Upper lobe of left lung (tissue), 6 donors: ENCODE data around the gene OPCML. TPM values are rescaled to one million over a fixed set of nuclear protein-coding genes. Genes with fewer than 3 reads are reported as not detected.

Experiments used
- ATAC-seq, 2 donors: fragments of 200-7000 bp; cut with Tn5 transposase; one replicate each; pipeline ENCODE4 v1.9.1; 2022; ENCODE audit warnings: mild to moderate bottlenecking in 2 of 2, moderate library complexity in 2 of 2; ENCODE audit not compliant: low FRiP score in 2 of 2
- DNase-seq, 2 donors: peaks; one replicate each; pipeline ENCODE4 v3.0.0-alpha.2; 2019 to 2020
- H3K27ac ChIP-seq, 4 donors: fragments of 200-600 bp; sonication (generic); one replicate each; pipeline ENCODE4 v1.5.1; 2016 to 2019
- H3K27me3 ChIP-seq, 4 donors: fragments of 200-600 bp; sonication (generic); one replicate each; pipeline ENCODE4 v1.5.1; 2017 to 2019
- H3K36me3 ChIP-seq, 4 donors: fragments of 200-600 bp; sonication (generic); one replicate each; pipeline ENCODE4 v1.5.1; 2016 to 2019
- H3K4me1 ChIP-seq, 4 donors: fragments of 200-600 bp; sonication (generic); one replicate each; pipeline ENCODE4 v1.5.1; 2018 to 2019
- H3K4me3 ChIP-seq, 4 donors: fragments of 200-600 bp; sonication (generic); one replicate each; pipeline ENCODE4 v1.5.1; 2017 to 2019; ENCODE audit warnings: mild to moderate bottlenecking in 2 of 4, moderate library complexity in 1 of 4
- H3K9me3 ChIP-seq, 4 donors: fragments of 200-600 bp; sonication (generic); one replicate each; pipeline ENCODE4 v1.5.1; 2018 to 2019
- CTCF ChIP-seq, 6 experiments: fragments of 450-650 bp in 4 of 6; fragments of 200-600 bp in 2 of 6; sonication (generic) in 2 of 6; IDR thresholded peaks; one replicate each; pipeline ENCODE4 v1.5.1; 2016 to 2019; ENCODE audit warnings: antibody characterized with exemption in 6 of 6
- EP300 ChIP-seq, 4 donors: sonication (generic); formaldehyde crosslinking; IDR thresholded peaks; one replicate each; pipeline ENCODE4 v1.5.1; 2017; ENCODE audit warnings: antibody characterized with exemption in 4 of 4, control low read depth in 2 of 4
- POLR2A ChIP-seq, 4 donors: fragments of 450-650 bp; IDR thresholded peaks; one replicate each; pipeline ENCODE4 v1.5.1; 2016 to 2017; ENCODE audit warnings: antibody characterized with exemption in 4 of 4, mild to moderate bottlenecking in 2 of 4
- POLR2AphosphoS5 ChIP-seq, 2 donors: sonication (generic); formaldehyde crosslinking; IDR thresholded peaks; one replicate each; pipeline ENCODE4 v1.5.1; 2017; ENCODE audit warnings: antibody characterized with exemption in 2 of 2
- WGBS, 2 donors: methylation state at CpG; one replicate each; pipeline ENCODE4 v1.1.5; 2017 to 2018; 5-methylcytosine and 5-hydroxymethylcytosine counted together
- total RNA-seq, 6 donors: library from RNA; depleted of rRNA in 4 of 6; stranded (reverse); fragments of >200 nt in 4 of 6; gene quantifications; one replicate each; pipeline versions ENCODE4 v1.1.0 to v1.2.1, GENCODE V29; 2016 to 2021
- donor health status: DM: no; HTN: no; CAD: no; lungs with moderate emphysema.
- donor health status: DM: no; HTN: yes; CAD: no; lungs with severe emphysema.

OPCML gene
- total RNA-seq, 6 donors from 2014 or later = 0.10 TPM; not detected in 5

- no peaks in the 10 kb centered on the region for H3K27me3 ChIP-seq
- no peak for TF ChIP-seq POLR2AphosphoS5 (IDR thresholded peaks at IDR 0.05)
- TF ChIP-seq POLR2A (IDR thresholded peaks at IDR 0.05) = no peak
- no peak for TF ChIP-seq CTCF (IDR thresholded peaks at IDR 0.05)
- TF ChIP-seq EP300 (IDR thresholded peaks at IDR 0.05) = no peak
Observed at GRCh38 chr11:133046252-133046651, 486.0 kb downstream of the OPCML start.

GRCh38 chr11:133041928-133042882 lies 490.1 kb downstream of the OPCML start:
- Histone ChIP-seq H3K27me3 (no peaks in the 10 kb centered on the region), H3K9me3 (no peaks in the 10 kb centered on the region), H3K27ac (no peak overlapping the region), H3K4me1 (no peaks in the 10 kb centered on the region), H3K36me3 (no peaks in the 10 kb centered on the region), H3K4me3 (no peak overlapping the region)
- 54 to 60% methylated on average over 19 to 29 of the region's 29 CpGs for WGBS, 2 donors
- DNase-seq = no peak
- TF ChIP-seq EP300 (IDR thresholded peaks at IDR 0.05) (no peak), POLR2AphosphoS5 (IDR thresholded peaks at IDR 0.05) (no peak), CTCF (IDR thresholded peaks at IDR 0.05) (no peak), POLR2A (IDR thresholded peaks at IDR 0.05) (no peak)
- ATAC-seq = no peak

More at GRCh38 chr11:133046252-133046651, 486.0 kb downstream of the OPCML start:
- no peaks in the 10 kb centered on the region for H3K9me3 ChIP-seq
- H3K4me1 ChIP-seq = no peaks in the 10 kb centered on the region
- no peak overlapping the region for H3K27ac ChIP-seq
- H3K4me3 ChIP-seq = no peak overlapping the region
- no peak for ATAC-seq
- no peak for DNase-seq
- H3K36me3 ChIP-seq = no peaks in the 10 kb centered on the region
- 65 to 68% methylated on average over 7 of the region's 7 CpGs for WGBS, 2 donors

- Histone ChIP-seq H3K27ac (no peak overlapping the region), H3K4me3 (no peak overlapping the region), H3K36me3 (no peaks in the 10 kb centered on the region), H3K4me1 (no peaks in the 10 kb centered on the region), H3K9me3 (no peaks in the 10 kb centered on the region), H3K27me3 (no peaks in the 10 kb centered on the region)
- no peak for DNase-seq
- no peak for ATAC-seq
- TF ChIP-seq POLR2A (IDR thresholded peaks at IDR 0.05) = no peak
- no peak for TF ChIP-seq POLR2AphosphoS5 (IDR thresholded peaks at IDR 0.05)
- no peak for TF ChIP-seq EP300 (IDR thresholded peaks at IDR 0.05)
- no peak for TF ChIP-seq CTCF (IDR thresholded peaks at IDR 0.05)
- 61 to 78% methylated on average over 4 of the region's 4 CpGs for WGBS, 2 donors
Observed at GRCh38 chr11:133041181-133041580, 491.1 kb downstream of the OPCML start.

- H3K36me3 ChIP-seq = no peaks in the 10 kb centered on the region
- DNase-seq = no peak
- WGBS, 2 donors = 31 to 39% methylated on average over 8 of the region's 8 CpGs
- H3K27ac ChIP-seq = no peak overlapping the region
- no peak overlapping the region for H3K4me3 ChIP-seq
- H3K4me1 ChIP-seq = no peaks in the 10 kb centered on the region
- H3K9me3 ChIP-seq = no peaks in the 10 kb centered on the region
- H3K27me3 ChIP-seq = no peaks in the 10 kb centered on the region
- ATAC-seq = peak in 1 of 2 donors; percentile 35
- TF ChIP-seq POLR2A (IDR thresholded peaks at IDR 0.05) = no peak
- TF ChIP-seq POLR2AphosphoS5 (IDR thresholded peaks at IDR 0.05) = no peak
- no peak for TF ChIP-seq EP300 (IDR thresholded peaks at IDR 0.05)
- TF ChIP-seq CTCF (IDR thresholded peaks at IDR 0.05) = no peak
Observed at GRCh38 chr11:133040289-133040900, 491.9 kb downstream of the OPCML start.
